Ovary (tissue), 9 donors: ENCODE results near the gene ABCF2. TPM values are rescaled to one million over a fixed set of nuclear protein-coding genes. Genes with fewer than 3 reads are reported as not detected.

Experiments
- DNase-seq, 5 donors: peaks; one replicate each; pipeline ENCODE4 v3.0.0-alpha.2; 2019 to 2020
- H3K27ac ChIP-seq, 2 donors: fragments of 200-600 bp; one replicate each; pipeline versions ENCODE4 v1.5.1 to v1.8.0; 2019 to 2022
- H3K27me3 ChIP-seq: fragments of 200-600 bp; one replicate; pipeline ENCODE4 v1.8.0; 2022
- H3K36me3 ChIP-seq: fragments of 200-600 bp; sonication (generic); one replicate; pipeline ENCODE4 v1.5.1; 2019
- H3K4me1 ChIP-seq: one replicate; pipeline ENCODE4 v1.8.1; 2013; ENCODE audit warnings: mild to moderate bottlenecking, moderate library complexity; ENCODE audit not compliant: insufficient read depth
- H3K4me3 ChIP-seq: fragments of 200-600 bp; sonication (generic); one replicate; pipeline ENCODE4 v1.5.1; 2017
- H3K9me3 ChIP-seq, 2 donors: fragments of 200-600 bp in 1 of 2; sonication (generic) in 1 of 2; one replicate each; pipeline versions ENCODE4 v1.5.1 to v1.8.1; 2013 to 2019; ENCODE audit warnings: mild to moderate bottlenecking in 1 of 2, moderate library complexity in 1 of 2
- CTCF ChIP-seq, 3 donors: fragments of 450-650 bp in 2 of 3; fragments of 200-600 bp in 1 of 3; IDR thresholded peaks; one replicate each; pipeline versions ENCODE4 v1.5.1 to v1.8.0; 2016 to 2022; ENCODE audit warnings: antibody characterized with exemption in 3 of 3, mild to moderate bottlenecking in 1 of 3
- EP300 ChIP-seq: sonication (generic); formaldehyde crosslinking; IDR thresholded peaks from one replicate; pipeline ENCODE4 v1.6.1; 2017; ENCODE audit warnings: antibody characterized with exemption
- POLR2A ChIP-seq: fragments of 450-650 bp; IDR thresholded peaks from one replicate; pipeline ENCODE4 v1.6.1; 2017; ENCODE audit warnings: antibody characterized with exemption, mild to moderate bottlenecking, moderate library complexity
- WGBS, 3 donors: extraction: QIAGEN DNeasy Blood & Tissue Kit in 1 of 3; methylation state at CpG; one replicate each; pipeline versions ENCODE4 v1.1.5 to v1.1.7; 2013 to 2017; 5-methylcytosine and 5-hydroxymethylcytosine counted together
- intact Hi-C, 4 donors: fragments of 100-400 bp; cut with DNase I; formaldehyde crosslinking; loops; one replicate each; pipeline versions ENCODE4 v1.11.0 to v1.15.1; 2022 to 2023
- polyA plus RNA-seq, 2 donors: library from polyadenylated mRNA; stranded (reverse); fragments of 200-250 nt in 1 of 2; fragments of 350-450 nt in 1 of 2; fragmentation: Illumina TruSeq in 1 of 2; extraction: RNeasy Lipid Tissue Mini Kit (QIAGEN cat#74804) in 1 of 2; gene quantifications; one replicate each; pipeline ENCODE4 v1.2.3, GENCODE V29; 2013 to 2014
- total RNA-seq, 7 donors: library from RNA; depleted of rRNA in 2 of 7; stranded (reverse); fragments of >200 nt in 2 of 7; fragmentation: NEBNext Ultra II Directional in 3 of 7; extraction: Animal tissue kit (Norgen Biotek cat#: 25700) in 3 of 7; gene quantifications; one replicate each; pipeline versions ENCODE4 v1.1.0 to v1.2.4, GENCODE V29; 2016 to 2023
- donor health status: DM: no; HTN: no; CAD: no; lungs with moderate emphysema.
- donor health status: DM: no; HTN: no; CAD: no.
- donor health status: Bipolar disorder and iron deficiency.
- donor health status: DM: yes; HTN: yes; CAD: no.
- donor health status: DM: no; HTN: no; CAD: no.
- donor health status: DM: yes; HTN: yes; CAD: no.

ABCF2 gene
- total and polyA plus RNA-seq, 9 donors: 13.6 to 40.3 (median 27.6) TPM

GRCh38 chr7:151274396-151274795 is 47.4 kb upstream of the ABCF2 start:
- no peak for DNase-seq
- 89 to 95% (median 90%) methylated on average over 9 of the region's 9 CpGs for WGBS, 3 donors
- H3K4me1 ChIP-seq: peaks cover 12% of the 10 kb centered on the region
- TF ChIP-seq POLR2A (no peak), CTCF (IDR thresholded peaks at IDR 0.05) (no peak), EP300 (no peak)
- H3K27ac ChIP-seq: no peak overlapping the region
- H3K36me3 ChIP-seq: no peaks in the 10 kb centered on the region
- H3K4me3 ChIP-seq: no peak overlapping the region
- no peaks in the 10 kb centered on the region for H3K9me3 ChIP-seq
- intact Hi-C loops: no loop called here
- no peaks in the 10 kb centered on the region for H3K27me3 ChIP-seq

- Histone ChIP-seq H3K27ac (no peak overlapping the region), H3K36me3 (no peaks in the 10 kb centered on the region), H3K4me1 (peaks cover 12% of the 10 kb centered on the region), H3K4me3 (no peak overlapping the region), H3K9me3 (no peaks in the 10 kb centered on the region), H3K27me3 (no peaks in the 10 kb centered on the region)
- TF ChIP-seq EP300 (no peak), CTCF (IDR thresholded peaks at IDR 0.05) (no peak), POLR2A (no peak)
- intact Hi-C loops: no loop called here
- 77 to 83% (median 82%) methylated on average over 9 of the region's 9 CpGs for WGBS, 3 donors
- DNase-seq: no peak
Measured at GRCh38 chr7:151273651-151274390, 46.8 kb upstream of the ABCF2 start.

GRCh38 chr7:151272877-151273276 is 45.9 kb upstream of the ABCF2 start:
- WGBS, 3 donors: 88 to 93% (median 91%) methylated on average over 7 of the region's 7 CpGs
- Histone ChIP-seq H3K4me1 (peaks cover 12% of the 10 kb centered on the region), H3K4me3 (no peak overlapping the region), H3K9me3 (no peaks in the 10 kb centered on the region), H3K36me3 (no peaks in the 10 kb centered on the region), H3K27me3 (no peaks in the 10 kb centered on the region), H3K27ac (no peak overlapping the region)
- TF ChIP-seq CTCF (IDR thresholded peaks at IDR 0.05) (no peak), POLR2A (no peak)
- DNase-seq: no peak
- intact Hi-C loops: no loop called here

- H3K27me3 ChIP-seq: no peaks in the 10 kb centered on the region
- TF ChIP-seq EP300 (no peak), CTCF (IDR thresholded peaks at IDR 0.05) (no peak), POLR2A (no peak)
- DNase-seq: no peak
- intact Hi-C loops: no loop called here
- no peak overlapping the region for H3K4me3 ChIP-seq
- WGBS, 3 donors: 69 to 72% (median 70%) methylated on average over 10 of the region's 10 CpGs
- no peaks in the 10 kb centered on the region for H3K9me3 ChIP-seq
- H3K4me1 ChIP-seq: peaks cover 8% of the 10 kb centered on the region
- no peak overlapping the region for H3K27ac ChIP-seq
- H3K36me3 ChIP-seq: no peaks in the 10 kb centered on the region
Measured at GRCh38 chr7:151272405-151272804, 45.4 kb upstream of the ABCF2 start.
